IPS-NIHi11 (cell line): ENCODE data around the gene PSAPL1.

Experiments
- DNase-seq: peaks from one replicate; pipeline ENCODE4 v3.0.0; 2012; ENCODE audit warnings: mixed read lengths, low spot score

PSAPL1 gene

GRCh38 chr4:7430965-7431695, 3.6 kb downstream of the PSAPL1 start:
- no peak for DNase-seq

DNA sequence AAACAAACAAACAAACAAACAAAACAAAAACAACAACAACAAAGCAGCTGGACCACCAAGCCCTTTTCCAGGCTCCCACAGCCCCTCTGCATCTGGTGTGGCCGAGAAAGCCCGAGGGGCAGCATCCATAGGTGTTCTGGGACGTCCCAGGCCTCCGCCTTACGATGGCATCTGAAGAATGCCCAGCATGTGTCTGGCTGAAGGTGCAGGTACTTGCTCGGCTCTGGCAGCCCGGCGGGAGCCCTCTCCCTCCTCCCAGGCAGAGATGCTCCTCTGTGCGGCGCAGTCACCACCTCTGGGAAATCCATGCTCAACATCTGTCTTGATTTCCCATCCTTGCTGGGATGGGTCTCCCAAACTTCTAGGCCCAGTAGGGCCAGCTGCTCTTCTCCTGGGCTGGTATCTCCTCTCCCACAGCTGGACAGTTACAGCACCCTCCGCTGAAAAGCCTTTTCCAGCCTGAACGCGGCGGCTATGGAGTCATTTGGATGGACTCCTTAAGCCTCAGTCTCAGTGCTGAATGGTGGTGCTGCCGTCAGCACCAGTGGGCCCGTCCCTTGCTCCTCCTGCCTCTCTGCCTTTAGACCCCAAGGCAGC, 4.3 kb downstream of the PSAPL1 start:
- peak; percentile 67 for DNase-seq

DNA sequence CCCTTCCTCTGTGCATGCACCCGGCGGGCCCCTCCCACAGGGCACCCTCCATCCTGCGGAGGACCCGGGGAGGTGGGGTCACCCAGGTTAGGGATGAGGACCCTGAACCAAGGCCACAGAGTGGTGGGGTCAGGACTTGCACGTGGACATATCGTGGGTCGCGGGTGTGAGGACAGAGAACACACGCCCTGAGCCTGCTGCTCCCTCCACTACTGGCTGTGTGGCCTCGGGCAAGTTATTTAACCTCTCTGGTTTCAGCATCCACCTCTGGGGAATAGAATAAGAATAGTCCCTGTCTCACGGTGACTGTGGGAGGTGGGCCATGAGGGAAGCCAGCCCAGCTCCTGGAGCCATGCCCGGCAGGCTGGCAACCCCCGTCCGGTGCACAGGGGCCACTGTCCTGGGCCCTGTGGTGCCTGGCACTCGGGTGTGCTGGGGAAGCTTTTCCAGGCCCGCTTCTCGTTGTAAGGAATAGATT, 5.1 kb downstream of the PSAPL1 start:
- DNase-seq: no peak

GRCh38 chr4:7429069-7429416, 5.7 kb downstream of the PSAPL1 start:
- no peak for DNase-seq

- DNase-seq: no peak
Observed at GRCh38 chr4:7428261-7429068, 6.3 kb downstream of the PSAPL1 start.

DNA sequence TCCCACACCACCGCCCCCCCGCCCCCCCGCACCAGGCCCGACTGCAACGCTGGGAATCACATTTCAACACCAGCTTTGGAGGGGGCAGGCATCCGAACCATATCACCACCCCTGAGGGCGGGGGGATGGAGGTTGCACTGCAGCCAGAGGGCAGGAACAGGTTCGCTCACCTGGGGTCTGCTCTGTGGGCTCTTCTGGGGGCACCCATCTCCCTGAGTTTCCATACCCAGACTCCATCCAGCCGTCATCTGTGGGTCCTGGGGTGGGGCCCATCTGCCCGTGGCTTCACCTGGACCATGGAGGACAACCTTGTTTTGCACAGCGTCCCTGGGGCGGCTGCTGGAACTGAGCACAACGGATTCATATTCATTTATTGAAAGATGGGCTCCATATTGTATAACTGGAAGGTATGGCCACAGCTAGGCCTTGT, 6.9 kb downstream of the PSAPL1 start:
- no peak for DNase-seq

DNA sequence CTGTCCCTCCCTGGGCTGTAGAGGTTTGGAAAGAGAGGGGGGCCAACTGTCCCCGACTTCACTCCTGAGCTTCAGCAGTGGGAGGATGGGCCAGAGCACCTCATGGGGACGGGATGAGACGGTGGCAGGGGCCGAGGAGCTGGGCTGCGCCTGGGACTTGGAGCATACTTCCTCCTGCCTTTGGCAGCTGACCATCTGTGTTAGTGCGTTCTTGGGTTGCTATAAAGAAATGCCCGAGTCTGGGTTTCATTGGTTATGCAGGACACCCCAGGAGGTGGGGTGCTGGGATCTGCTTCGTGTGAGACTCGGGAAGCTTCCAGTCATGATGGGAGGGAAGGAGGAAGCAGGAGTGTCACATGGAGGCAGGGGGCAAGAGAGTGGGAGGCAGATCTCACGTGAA, 7.4 kb downstream of the PSAPL1 start:
- DNase-seq: no peak

- no peak for DNase-seq
Observed at GRCh38 chr4:7426525-7427171, 8.1 kb downstream of the PSAPL1 start.

DNA sequence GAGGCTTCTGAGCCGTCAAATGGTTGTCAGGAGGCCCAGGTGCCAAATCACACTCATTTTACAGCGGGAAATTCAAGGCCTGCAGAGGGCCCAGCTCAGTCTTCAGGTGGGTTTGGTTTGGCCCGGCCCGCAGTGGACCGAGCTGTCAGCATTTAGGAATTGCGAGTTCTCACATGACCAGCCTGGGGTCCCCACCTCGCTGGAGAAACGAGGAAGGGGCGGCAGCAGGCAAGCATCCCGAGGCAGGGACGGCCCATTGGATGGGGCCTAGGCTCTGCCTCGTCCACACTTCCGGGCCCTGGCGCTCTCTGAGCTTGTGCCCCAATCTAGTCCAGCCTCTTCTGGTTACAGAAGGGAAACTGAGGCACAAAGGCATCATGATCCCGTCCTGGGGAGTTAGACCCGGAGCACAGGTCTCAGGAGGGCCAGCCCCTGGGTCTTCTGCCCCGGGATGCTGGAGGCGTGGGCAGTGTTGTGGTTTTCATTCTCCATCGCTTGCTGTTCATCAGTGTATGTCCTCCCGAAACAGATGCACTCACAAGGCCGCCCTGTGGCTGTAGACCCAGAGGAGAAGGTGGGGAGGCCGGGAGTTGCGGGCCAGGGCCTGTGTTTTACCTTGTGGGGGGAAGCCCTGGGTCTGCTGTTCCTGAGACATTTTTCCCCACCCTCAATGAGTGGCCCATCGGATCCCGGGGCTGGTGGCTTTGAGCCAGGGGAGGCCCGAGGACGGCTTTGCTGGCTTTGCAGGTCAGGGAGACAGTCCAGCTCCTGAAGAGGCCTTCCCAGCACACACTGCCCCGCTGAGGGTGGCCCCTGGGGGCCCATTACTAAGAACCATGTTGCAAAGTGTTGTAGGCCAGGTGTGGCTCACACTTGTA, 8.9 kb downstream of the PSAPL1 start:
- no peak for DNase-seq

- no peak for DNase-seq
Observed at GRCh38 chr4:7425124-7425523, 9.6 kb downstream of the PSAPL1 start.

DNA sequence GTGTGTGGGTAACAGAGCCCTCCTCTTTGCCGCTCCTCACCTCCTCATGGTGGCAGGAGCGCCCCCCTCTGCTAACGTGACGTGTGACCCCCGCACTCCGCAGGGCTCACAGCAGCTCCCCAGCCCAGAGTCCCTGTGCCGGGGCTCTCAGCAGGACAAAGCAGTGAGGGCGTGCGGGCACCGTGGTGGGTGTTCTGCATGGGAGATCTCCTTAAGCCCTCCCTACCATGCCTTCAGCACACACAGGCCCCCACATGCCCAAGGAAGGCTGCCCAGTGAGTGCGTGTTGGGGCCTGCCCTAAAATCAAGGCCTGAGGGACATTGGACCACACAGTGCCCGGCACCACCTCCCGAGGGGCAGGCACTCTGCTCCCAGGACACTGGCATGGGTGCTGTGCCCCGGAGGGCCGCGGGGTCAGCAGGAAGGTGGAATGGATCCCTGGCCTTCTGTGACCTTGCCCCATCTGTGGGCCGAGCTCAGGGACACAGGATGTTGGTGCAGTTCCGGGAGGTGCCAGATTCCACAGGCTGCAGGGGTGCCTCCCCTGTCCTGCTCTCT, 10.1 kb downstream of the PSAPL1 start:
- DNase-seq: no peak

GRCh38 chr4:7423801-7424552, 10.8 kb downstream of the PSAPL1 start:
- no peak for DNase-seq

DNA sequence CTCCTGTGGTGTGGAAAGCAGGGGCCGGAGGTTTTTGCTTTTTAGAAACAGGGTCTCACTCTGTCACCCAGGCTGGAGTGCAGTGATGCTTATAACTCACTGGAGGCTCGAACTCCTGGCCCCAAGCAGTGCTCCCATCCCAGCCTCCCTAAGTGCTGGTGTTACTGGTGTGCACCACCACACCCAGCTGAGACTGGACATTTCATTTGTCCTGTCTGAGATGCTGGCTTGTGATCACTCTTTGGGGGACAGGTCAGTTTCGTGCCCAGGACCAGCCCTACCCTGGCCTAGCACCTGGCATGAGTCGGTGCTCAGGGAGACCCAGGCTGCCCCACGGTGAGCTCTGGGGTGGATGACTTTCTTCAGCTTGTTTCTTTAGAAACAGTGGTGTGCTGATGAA, 11.3 kb downstream of the PSAPL1 start:
- DNase-seq: no peak

DNA sequence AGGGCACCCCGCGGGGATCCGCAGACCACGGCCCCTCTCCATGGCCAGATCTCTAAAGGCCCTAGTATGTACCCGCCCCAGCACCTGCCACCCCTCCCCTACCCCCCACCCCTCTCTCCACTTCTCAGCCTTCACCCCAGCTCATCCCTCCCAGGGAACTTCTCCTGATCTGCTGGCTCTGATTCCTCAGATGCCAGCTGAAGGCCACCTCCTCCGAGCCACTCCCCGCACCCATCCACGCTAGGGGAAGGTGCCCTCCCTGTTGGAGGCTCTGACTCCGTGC, 11.9 kb downstream of the PSAPL1 start:
- no peak for DNase-seq

DNA sequence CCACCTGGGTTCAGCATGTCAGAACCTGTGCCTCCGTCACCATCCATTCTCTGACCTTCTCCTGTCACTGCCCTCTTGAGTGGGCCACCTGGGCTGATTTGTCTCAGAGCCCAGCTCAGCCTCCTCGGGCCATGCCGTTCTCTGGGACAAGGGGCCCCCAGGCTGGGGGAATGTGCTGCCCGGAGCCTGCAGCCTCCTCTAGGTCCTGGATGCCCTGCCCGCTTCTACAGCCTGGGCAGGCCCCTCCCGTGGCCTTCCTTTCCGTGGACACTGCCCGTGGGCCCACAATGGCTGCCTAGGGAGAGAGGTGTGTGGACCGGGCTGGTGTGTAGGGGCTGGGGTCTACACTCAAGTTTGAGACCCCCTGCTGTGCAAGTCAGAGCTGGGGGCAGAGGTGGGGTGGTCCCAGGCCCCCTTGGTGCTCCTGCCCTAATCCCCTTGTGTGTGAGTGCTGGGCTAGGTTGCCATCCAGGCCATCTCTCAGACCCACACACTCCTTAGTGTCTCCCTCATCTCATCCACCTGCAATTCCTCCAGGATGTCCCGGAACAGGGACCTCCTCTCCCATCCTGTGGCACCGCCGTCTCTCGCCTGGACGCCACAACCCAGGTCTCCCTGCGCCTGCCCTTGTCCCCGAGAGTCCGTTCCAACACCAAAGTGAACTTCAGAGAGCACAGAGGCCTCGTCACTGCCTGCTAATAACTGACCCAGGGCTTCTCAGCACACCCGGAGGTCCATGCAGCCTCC, 12.4 kb downstream of the PSAPL1 start:
- no peak for DNase-seq

- DNase-seq: no peak
Observed at GRCh38 chr4:7421356-7422150, 13.2 kb downstream of the PSAPL1 start.

DNA sequence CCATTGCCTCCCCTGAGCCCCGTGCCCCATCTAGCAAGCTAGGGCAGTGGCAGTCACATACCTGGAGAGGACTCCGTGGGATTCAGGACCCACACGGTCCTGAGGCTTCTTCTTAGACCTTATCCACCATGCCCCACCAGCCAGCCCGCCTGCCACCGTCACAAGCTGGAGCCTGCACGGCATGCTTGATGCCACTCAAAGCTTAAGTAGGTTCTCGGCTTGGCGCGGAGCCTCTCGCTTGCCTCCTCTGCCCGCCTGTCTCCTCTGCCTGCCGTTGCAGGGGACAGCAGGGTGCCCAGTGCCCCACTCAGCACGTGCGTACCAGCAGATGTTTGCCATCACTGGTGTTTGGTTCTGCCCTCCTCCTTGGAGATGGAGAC, 14.1 kb downstream of the PSAPL1 start:
- no peak for DNase-seq

GRCh38 chr4:7419961-7420660, 14.6 kb downstream of the PSAPL1 start:
- no peak for DNase-seq
